Muscle of leg (tissue), 11 donors: ENCODE results near the gene EME2. TPM values are rescaled to one million over a fixed set of nuclear protein-coding genes. Genes with fewer than 3 reads are reported as not detected.
"Not testable (repeated sequence)": the region's sequence is repeated elsewhere in the genome, so short reads cannot be mapped to it uniquely, and the experiment has no call there.

ENCODE experiments used
- DNase-seq: peaks from one replicate; pipeline ENCODE4 v3.0.0; 2013
- H3K27ac ChIP-seq: one replicate; pipeline ENCODE4 v1.5.1; 2013; ENCODE audit warnings: mild to moderate bottlenecking, low read length, control low read depth
- H3K27me3 ChIP-seq: one replicate; pipeline ENCODE4 v1.6.1; 2013; ENCODE audit warnings: low read length; ENCODE audit not compliant: control insufficient read depth, insufficient read depth
- H3K36me3 ChIP-seq: one replicate; pipeline ENCODE4 v1.6.1; 2013; ENCODE audit warnings: low read length; ENCODE audit not compliant: control insufficient read depth, insufficient read depth
- H3K4me1 ChIP-seq: one replicate; pipeline ENCODE4 v1.6.1; 2013; ENCODE audit warnings: low read length; ENCODE audit not compliant: control insufficient read depth, insufficient read depth
- H3K4me3 ChIP-seq: one replicate; pipeline ENCODE4 v1.5.1; 2013; ENCODE audit warnings: low read length, control low read depth
- H3K9me3 ChIP-seq: replicated peaks from 2 replicates; pipeline ENCODE4 v1.6.1; 2013; ENCODE audit warnings: low read depth, low read length; ENCODE audit not compliant: control insufficient read depth
- WGBS: methylation state at CpG from one replicate; pipeline ENCODE4 v1.1.5; 2013; ENCODE audit warnings: missing lambda C conversion rate; ENCODE audit not compliant: insufficient coverage; 5-methylcytosine and 5-hydroxymethylcytosine counted together
- polyA plus RNA-seq, 8 donors: library from polyadenylated mRNA; unstranded; fragments of 120-200 nt; gene quantifications; one replicate each; pipeline versions ENCODE4 v1.2.1 to v1.2.3, GENCODE V29; 2013; ENCODE audit warnings: inconsistent platforms in 1 of 8, low replicate concordance in 1 of 8; ENCODE audit not compliant: insufficient read length in 8 of 8, insufficient read depth in 1 of 8
- total RNA-seq: library from RNA; stranded (reverse); fragments of 120-200 nt; gene quantifications from one replicate; pipeline ENCODE4 v1.2.4, GENCODE V29; 2013

Gene EME2
- total and polyA plus RNA-seq, 9 donors = 4.0 to 9.7 (median 6.9) TPM

DNA sequence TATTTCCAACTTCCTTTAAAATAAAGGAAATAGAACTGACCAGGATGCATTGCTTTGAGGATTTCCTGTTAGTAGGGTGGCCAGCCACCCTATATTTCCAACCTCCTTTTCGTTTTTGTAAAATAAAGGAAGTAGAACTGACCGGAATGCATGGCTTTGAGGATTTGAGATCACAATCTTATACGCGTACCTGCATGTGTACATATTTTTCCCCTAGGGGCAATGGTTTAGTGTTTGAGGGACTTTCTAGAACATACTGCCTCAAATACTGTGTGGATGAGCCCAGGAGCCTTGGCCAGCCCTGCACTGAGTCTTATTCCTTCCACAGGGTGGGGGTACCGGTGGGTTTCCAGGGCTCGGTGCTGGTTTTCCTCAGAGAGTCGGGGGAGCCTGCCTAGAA lies 41.0 kb upstream of the EME2 start:
- H3K27ac ChIP-seq = no peak overlapping the region
- H3K36me3 ChIP-seq = peaks cover 62% of the 10 kb centered on the region
- 52% methylated on average over 3 of the region's 7 CpGs for WGBS
- no peaks in the 10 kb centered on the region for H3K4me1 ChIP-seq
- peak; percentile 28 for DNase-seq
- no peaks in the 10 kb centered on the region for H3K27me3 ChIP-seq
- no peaks in the 10 kb centered on the region for H3K9me3 ChIP-seq
- no peak overlapping the region for H3K4me3 ChIP-seq

DNA sequence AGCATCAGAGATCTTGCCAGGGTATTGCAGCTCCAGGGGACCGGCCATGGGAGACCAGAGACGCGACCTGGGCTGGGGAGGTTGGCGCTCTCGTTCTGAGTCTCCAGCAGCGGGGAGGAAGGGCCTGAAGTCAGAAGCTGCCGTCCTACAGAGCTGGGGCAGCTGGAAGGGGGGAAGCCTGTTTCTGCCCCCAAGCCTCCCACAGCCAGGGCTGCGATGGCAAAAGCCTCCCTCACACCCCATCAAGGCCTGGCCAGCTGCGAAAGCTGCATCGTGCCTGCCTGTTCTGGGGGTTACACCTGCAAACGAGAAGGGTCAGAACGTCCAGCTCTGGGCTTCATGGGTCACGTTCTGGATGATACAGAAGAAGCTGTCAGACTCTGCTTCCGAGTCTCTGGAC lies 40.5 kb upstream of the EME2 start:
- Histone ChIP-seq H3K36me3 (peaks cover 57% of the 10 kb centered on the region), H3K27ac (no peak overlapping the region), H3K9me3 (no peaks in the 10 kb centered on the region), H3K4me3 (no peak overlapping the region), H3K27me3 (no peaks in the 10 kb centered on the region), H3K4me1 (no peaks in the 10 kb centered on the region)
- WGBS = 89% methylated on average over 10 of the region's 14 CpGs
- no peak for DNase-seq

DNA sequence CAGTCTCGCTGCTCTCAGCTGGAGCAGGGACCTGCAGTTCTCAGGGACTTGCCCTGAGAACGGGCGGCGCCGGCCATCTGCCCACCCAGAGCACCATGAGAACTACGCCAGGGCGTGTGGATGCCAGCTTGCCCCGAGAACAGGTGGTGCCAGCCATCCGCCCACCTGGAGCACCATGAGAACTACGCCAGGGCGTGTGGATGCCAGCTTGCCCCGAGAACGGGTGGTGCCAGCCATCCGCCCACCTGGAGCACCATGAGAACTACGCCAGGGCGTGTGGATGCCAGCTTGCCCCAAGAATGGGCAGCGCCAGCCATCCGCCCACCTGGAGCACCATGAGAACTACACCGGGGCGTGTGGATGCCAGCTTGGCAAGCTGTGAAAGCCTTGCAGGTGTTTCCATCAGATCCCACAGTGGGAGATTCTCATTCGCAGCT lies 40.0 kb upstream of the EME2 start:
- peaks cover 52% of the 10 kb centered on the region for H3K36me3 ChIP-seq
- not testable (repeated sequence) for H3K9me3 ChIP-seq, DNase-seq, H3K27ac ChIP-seq, H3K27me3 ChIP-seq, H3K4me3 ChIP-seq, H3K4me1 ChIP-seq
- WGBS = 87% methylated on average over 16 of the region's 21 CpGs

DNA sequence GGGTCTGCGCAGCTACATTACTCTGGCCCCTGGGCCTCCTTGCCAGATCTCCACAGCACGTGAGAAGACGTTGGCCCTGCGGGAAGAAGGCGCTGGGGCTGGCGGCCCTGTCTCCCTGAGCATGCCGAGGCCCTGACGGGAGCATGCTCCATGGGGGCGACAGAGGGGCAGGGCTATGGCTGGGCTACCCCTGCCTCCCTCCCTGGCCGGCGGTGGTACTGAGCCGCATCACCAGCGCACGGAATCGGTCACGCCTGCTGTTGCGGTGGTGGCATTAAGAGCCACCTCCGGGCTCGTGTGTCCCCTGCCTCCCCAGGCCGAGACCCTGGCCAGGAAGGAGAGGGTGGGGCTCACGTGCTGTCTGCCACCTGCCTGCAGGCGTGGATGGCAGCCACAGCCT lies 38.5 kb upstream of the EME2 start:
- H3K27ac ChIP-seq = no peak overlapping the region
- no peaks in the 10 kb centered on the region for H3K9me3 ChIP-seq
- WGBS = 93% methylated on average over 17 of the region's 22 CpGs
- no peaks in the 10 kb centered on the region for H3K27me3 ChIP-seq
- no peaks in the 10 kb centered on the region for H3K4me1 ChIP-seq
- peaks cover 48% of the 10 kb centered on the region for H3K36me3 ChIP-seq
- DNase-seq = no peak
- no peak overlapping the region for H3K4me3 ChIP-seq

DNA sequence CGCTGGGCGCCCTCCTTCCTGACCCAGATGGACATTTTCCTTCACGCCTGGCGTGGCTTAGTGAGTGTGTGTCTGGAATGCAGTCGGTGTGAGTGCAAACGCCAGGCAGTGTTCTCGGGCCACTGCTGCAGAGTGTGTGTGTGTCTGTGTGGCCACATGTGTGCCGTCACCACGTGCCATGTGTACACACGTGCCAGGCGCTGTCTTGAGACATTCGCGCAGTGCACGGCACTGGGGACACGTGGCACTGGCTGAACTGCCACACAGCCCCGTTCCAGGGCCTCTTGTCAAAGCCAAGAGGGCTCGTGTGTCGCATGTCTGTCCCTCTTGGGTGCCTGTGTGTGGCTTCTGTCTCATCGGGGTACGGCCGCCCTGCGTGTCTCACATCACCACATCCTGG lies 37.8 kb upstream of the EME2 start:
- no peak for DNase-seq
- Histone ChIP-seq H3K4me3 (no peak overlapping the region), H3K36me3 (peaks cover 43% of the 10 kb centered on the region), H3K27me3 (no peaks in the 10 kb centered on the region), H3K9me3 (no peaks in the 10 kb centered on the region), H3K4me1 (no peaks in the 10 kb centered on the region), H3K27ac (no peak overlapping the region)
- WGBS = 97% methylated on average over 21 of the region's 22 CpGs

DNA sequence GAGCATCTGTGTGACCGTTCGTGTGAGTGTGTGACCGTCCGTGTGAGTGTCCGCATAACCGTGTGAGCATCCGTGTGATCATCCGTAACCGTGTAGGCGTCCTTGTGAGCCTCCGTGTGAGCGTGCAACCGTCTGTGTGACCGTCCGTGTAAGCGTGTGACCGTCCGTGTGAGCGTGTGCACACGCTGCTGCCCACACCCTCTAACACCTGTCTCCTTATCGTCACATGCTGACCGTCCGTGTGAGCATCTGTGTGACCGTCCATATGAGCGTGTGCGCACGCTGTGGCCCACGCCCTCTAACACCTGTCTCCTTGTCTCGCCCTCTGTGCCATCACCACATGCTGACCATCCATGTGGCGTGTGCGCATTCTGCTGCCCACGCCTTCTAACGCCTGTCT lies 32.4 kb upstream of the EME2 start:
- DNase-seq = no peak
- Histone ChIP-seq H3K27ac (no peak overlapping the region), H3K27me3 (no peaks in the 10 kb centered on the region), H3K9me3 (no peaks in the 10 kb centered on the region), H3K36me3 (peaks cover 30% of the 10 kb centered on the region), H3K4me1 (no peaks in the 10 kb centered on the region), H3K4me3 (no peak overlapping the region)
- WGBS = 97% methylated on average over 33 of the region's 33 CpGs

DNA sequence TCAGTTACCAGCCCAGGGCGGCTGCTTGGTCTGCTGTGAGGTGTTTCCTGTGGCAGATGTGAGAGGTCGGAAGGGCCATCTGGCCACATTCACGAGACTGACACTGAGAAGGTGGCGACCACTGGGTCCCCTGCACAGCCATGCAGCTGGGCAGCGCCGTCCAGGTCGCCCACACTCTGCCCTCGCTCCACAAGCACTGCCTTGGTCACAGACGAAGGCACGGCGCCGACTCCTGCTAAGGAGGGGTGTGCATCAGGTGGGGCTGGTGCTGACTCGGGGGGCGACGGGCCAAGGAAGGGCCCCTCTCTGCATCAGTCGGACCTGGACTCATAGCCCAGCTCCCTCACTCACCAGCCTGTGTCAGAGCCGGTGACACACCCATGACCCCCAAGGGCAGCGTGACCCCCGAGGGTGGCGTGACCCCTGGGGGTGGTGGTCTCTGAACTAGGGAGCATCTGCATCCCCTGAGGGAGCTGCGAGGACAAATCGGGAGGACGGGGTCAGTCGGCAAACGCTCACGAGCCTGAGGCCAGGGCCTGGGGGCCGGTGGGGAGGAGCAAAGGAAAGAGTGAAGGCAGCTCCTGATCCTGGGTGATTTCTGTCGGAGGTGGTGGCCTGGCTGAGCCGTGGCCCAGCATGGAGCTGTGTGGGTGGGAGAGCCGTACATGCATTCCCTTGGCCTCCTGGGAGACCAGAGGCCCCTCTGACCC lies 31.7 kb upstream of the EME2 start:
- WGBS = 87% methylated on average over 27 of the region's 30 CpGs
- Histone ChIP-seq H3K4me1 (no peaks in the 10 kb centered on the region), H3K27ac (no peak overlapping the region), H3K9me3 (no peaks in the 10 kb centered on the region), H3K4me3 (no peak overlapping the region), H3K27me3 (no peaks in the 10 kb centered on the region), H3K36me3 (peaks cover 37% of the 10 kb centered on the region)
- DNase-seq = no peak

DNA sequence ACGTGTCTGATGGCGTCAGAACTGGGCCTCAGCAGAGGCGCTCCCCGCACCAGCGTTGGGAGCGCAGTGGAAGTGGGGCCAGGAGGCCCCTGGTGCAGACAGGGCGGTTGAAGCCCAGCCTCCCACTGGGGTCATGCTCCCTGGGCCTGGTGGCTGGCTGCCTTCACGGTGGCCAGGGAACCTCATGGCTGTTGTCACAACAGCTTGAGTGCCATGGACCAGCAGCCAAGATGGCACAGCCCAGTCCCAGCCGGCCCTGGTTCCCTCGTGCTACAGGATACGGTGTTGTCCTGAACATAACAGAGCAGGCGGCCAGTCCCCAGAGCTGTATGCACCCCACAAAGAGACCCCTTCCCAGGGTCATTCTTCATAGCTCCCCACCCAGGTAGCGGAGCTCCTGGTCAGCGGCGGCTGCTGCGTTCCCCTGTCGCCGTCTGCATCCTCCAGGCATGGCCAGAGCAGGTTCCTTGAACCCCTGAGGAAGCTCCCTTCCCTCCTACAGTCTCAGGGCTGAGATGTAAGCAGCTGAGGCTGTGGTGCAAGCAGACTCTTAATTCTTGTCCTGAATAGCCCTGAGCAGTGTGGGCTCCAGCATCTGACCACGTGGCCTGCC lies 31.0 kb upstream of the EME2 start:
- no peak for DNase-seq
- H3K36me3 ChIP-seq = peaks cover 41% of the 10 kb centered on the region
- 90% methylated on average over 17 of the region's 19 CpGs for WGBS

DNA sequence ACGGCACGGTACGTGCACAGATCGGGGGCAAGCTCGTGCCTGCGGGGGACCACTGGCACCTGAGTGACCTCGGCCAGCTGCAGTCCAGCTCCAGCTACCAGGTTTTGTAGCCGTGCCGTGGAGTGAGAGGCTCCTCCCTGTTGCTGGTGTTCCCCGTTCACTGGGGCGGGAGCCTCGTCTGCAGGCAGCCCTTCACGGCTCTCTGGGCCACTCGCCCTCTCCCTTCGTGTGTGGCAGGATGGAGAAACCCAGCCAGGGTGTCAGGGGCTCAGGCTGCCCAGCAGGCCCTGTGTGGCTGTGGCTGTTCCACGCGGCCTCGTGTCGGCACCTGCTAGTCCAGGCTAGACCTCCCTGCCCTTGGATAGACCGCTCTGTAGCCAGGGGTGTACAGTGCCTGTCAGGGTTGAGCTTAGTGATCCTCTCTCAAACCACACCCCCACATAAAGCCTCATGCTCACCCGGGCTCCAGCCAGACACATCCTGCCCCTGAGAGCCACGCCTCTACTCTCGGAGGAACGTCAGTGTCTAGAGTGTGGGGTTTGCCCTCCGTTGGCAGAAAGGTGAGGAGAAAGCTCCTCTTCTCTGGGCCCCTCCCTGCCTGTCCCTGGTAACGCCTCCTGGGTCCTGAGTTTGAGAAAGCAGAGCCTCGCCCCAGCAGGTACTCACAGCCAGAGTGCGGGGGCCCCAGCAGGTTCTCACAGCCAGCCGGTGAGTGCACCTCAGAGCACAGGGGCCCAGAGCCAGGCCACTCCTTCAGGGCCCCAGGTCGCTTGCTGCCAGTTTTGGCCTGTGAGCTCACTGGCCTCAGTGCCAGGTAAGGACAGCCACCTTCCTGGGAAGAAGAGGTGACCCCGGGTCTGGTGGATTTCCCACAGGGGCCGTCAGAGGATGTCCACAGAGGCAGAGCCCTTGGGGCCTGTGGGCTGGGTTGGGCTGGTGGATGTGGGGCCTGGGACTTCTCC lies 29.0 kb upstream of the EME2 start:
- Histone ChIP-seq H3K27ac (no peak overlapping the region), H3K36me3 (peaks cover 60% of the 10 kb centered on the region), H3K27me3 (no peaks in the 10 kb centered on the region), H3K9me3 (no peaks in the 10 kb centered on the region), H3K4me1 (no peaks in the 10 kb centered on the region), H3K4me3 (no peak overlapping the region)
- no peak for DNase-seq
- WGBS = 85% methylated on average over 24 of the region's 32 CpGs

More for the DNA sequence above, 31.0 kb upstream of the EME2 start:
- no peak overlapping the region for H3K27ac ChIP-seq
- no peaks in the 10 kb centered on the region for H3K27me3 ChIP-seq
- no peak overlapping the region for H3K4me3 ChIP-seq
- no peaks in the 10 kb centered on the region for H3K4me1 ChIP-seq
- no peaks in the 10 kb centered on the region for H3K9me3 ChIP-seq

DNA sequence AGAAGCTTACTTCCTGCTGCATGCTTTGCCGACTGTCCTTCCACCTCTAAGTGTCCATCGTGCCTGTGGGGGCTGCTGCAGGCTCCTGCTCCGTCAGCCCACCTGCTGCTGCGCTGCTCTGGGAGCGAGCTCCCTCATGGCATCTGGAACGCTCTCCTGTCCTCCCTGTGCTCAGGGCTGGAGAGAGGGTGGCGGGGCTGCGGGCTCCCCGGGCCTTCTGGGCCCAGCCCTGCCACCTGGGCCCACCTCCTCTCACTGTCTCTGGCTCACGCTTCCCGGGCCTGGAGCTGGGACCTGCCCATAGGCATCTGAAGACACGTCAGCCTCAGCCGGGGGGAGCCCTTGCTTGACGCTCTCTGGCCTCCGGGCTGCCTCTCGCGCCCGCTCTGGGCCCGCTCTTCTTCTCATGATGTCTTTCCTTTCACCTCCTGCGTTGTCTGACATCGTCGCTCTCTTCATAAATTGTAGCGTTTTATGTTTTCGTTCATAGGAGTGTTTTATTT lies 28.2 kb upstream of the EME2 start:
- Histone ChIP-seq H3K4me3 (no peak overlapping the region), H3K4me1 (no peaks in the 10 kb centered on the region), H3K36me3 (peaks cover 67% of the 10 kb centered on the region), H3K27me3 (no peaks in the 10 kb centered on the region), H3K27ac (no peak overlapping the region), H3K9me3 (no peaks in the 10 kb centered on the region)
- no peak for DNase-seq
- WGBS = 90% methylated on average over 15 of the region's 24 CpGs
